Lower leg skin (tissue), 4 donors: ENCODE results near the gene ATF7IP. TPM values are rescaled to one million over a fixed set of nuclear protein-coding genes. Genes with fewer than 3 reads are reported as not detected.

Experiments used
- DNase-seq, 2 donors: peaks; one replicate each; pipeline ENCODE4 v3.0.0-alpha.2; 2019; ENCODE audit warnings: low spot score in 2 of 2
- H3K4me3 ChIP-seq: fragments of 200-600 bp; sonication (generic); 2 replicates; pipeline ENCODE4 v1.5.1; 2017; ENCODE audit warnings: mild to moderate bottlenecking, low read depth; ENCODE audit not compliant: poor library complexity, severe bottlenecking
- POLR2A ChIP-seq, 2 donors: fragments of 450-650 bp; IDR thresholded peaks; one replicate each; pipeline ENCODE4 v1.6.1; 2016 to 2017; ENCODE audit warnings: antibody characterized with exemption in 2 of 2, mild to moderate bottlenecking in 1 of 2, moderate library complexity in 1 of 2
- WGBS, 2 donors: methylation state at CpG; one replicate each; pipeline ENCODE4 v1.1.5; 2018; 5-methylcytosine and 5-hydroxymethylcytosine counted together
- intact Hi-C: fragments of 100-400 bp; cut with DNase I; formaldehyde crosslinking; loops from one replicate; pipeline ENCODE4 v1.15.0; 2023; ENCODE audit warnings: low total_unique reads
- total RNA-seq, 4 donors: library from RNA; depleted of rRNA; stranded (reverse); fragments of >200 nt; gene quantifications; one replicate each; pipeline ENCODE4 v1.1.0, GENCODE V29; 2016
- TF ChIP-seq, protein P1 (sequence below), 3 donors: fragments of 450-650 bp; IDR thresholded peaks; one replicate each; pipeline ENCODE4 v1.5.1; 2016; ENCODE audit warnings: antibody characterized with exemption in 3 of 3, mild to moderate bottlenecking in 3 of 3, moderate library complexity in 2 of 3

ATF7IP gene
- total RNA-seq, 4 donors from 2014 or later = 35.3 to 49.0 (median 42.4) TPM

DNA sequence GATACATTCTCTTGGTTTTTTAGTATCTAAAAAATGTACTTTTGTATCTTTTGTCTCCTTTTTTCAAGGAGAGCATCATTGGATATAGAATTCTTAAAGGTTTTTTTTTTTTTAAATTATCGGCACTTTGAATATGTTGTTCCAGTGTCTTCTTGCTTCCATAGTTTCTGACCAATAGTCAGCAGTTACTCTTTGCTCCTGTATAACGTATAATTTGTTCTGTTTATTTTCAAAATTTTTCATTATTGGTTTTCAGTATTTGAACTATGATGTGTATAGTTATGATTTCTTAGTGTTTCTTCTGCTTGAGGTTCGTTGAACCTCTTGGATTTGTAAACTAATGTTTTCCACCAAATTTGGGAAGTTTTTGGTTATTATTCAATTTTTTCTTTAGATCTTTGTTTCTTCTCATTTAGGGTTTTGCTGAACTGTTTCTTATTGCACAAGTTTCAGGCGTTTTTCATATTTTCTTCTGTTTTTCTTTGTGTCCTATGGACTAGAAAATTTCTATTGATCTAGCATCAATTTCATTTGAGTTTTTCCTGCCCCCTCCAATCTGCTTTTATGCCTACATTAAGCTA is 108.3 kb downstream of the ATF7IP start:
- 90 to 91% methylated on average over 4 of the region's 4 CpGs for WGBS, 2 donors
- H3K4me3 ChIP-seq = no peak overlapping the region
- DNase-seq = no peak
- intact Hi-C loops = no loop called here
- TF ChIP-seq, protein P1, sequence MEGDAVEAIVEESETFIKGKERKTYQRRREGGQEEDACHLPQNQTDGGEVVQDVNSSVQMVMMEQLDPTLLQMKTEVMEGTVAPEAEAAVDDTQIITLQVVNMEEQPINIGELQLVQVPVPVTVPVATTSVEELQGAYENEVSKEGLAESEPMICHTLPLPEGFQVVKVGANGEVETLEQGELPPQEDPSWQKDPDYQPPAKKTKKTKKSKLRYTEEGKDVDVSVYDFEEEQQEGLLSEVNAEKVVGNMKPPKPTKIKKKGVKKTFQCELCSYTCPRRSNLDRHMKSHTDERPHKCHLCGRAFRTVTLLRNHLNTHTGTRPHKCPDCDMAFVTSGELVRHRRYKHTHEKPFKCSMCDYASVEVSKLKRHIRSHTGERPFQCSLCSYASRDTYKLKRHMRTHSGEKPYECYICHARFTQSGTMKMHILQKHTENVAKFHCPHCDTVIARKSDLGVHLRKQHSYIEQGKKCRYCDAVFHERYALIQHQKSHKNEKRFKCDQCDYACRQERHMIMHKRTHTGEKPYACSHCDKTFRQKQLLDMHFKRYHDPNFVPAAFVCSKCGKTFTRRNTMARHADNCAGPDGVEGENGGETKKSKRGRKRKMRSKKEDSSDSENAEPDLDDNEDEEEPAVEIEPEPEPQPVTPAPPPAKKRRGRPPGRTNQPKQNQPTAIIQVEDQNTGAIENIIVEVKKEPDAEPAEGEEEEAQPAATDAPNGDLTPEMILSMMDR (IDR thresholded peaks at IDR 0.05) = no peak
- TF ChIP-seq POLR2A (IDR thresholded peaks at IDR 0.05) = no peak

DNA sequence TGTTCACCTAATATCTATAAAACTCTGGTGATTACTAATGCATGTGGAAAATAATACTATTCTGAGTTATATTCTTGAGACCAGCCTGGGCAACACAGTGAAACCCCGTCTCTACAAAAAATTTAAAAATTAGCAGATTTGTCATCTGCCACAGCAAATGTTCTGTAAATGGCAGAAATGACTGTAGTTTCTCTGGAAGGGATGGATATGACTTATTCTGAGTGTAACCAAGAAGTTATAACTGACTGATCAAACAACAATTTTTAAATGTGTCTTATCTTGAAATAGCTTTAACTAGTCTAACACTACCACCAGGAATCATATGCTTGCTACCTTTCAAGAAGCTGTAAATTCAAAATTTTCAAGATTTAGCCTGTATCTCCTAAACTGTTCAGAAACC is 113.5 kb downstream of the ATF7IP start:
- intact Hi-C loops = no loop called here
- H3K4me3 ChIP-seq = no peak overlapping the region
- DNase-seq = no peak
- TF ChIP-seq, protein P1 (IDR thresholded peaks at IDR 0.05) = no peak
- no peak for TF ChIP-seq POLR2A (IDR thresholded peaks at IDR 0.05)
- WGBS, 2 donors = 93 to 96% methylated on average over 1 of the region's 1 CpG

DNA sequence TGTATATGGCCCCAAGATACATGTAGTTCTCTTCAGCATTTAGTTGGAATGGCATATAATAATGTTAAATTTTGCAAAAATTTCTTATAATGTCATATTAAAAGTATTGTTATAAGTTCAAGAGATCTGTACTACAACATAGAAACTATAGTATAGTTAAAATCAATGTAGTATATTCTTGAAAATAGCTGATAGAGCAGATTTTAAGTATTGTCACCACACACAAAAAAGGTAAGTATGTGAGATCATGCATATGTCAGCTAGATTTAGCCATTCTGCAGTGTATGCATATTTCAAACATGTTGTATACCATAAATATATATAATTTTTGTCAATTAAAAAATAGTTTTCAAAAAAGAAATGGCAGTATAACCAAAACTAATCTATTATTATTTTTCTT is 115.7 kb downstream of the ATF7IP start:
- TF ChIP-seq, protein P1 (IDR thresholded peaks at IDR 0.05) = no peak
- no peak for TF ChIP-seq POLR2A (IDR thresholded peaks at IDR 0.05)

DNA sequence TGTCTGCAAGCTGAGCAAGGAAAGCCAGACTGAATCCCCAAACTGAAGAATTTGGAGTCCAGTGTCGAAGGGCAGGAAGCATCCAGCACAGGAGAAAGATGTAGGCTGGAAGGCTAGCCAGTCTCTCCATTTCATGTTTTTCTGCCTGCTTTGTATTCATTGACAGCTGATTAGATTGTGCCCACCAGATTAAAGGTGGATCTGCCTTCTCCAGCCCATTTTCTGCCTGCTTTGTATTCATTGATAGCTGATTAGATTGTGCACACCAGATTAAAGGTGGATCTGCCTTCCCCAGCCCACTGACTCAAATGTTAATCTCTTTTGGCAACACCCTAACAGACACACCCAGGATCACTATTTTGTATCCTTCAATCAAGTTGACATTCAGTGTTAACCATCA is 116.9 kb downstream of the ATF7IP start:
- H3K4me3 ChIP-seq = no peak overlapping the region
- DNase-seq = no peak
- TF ChIP-seq POLR2A (IDR thresholded peaks at IDR 0.05) = no peak
- TF ChIP-seq, protein P1 (IDR thresholded peaks at IDR 0.05) = no peak
- 90 to 100% methylated on average over 1 of the region's 1 CpG for WGBS, 2 donors
- intact Hi-C loops = no loop called here

More for the DNA sequence above, 115.7 kb downstream of the ATF7IP start:
- DNase-seq = no peak
- H3K4me3 ChIP-seq = no peak overlapping the region
- intact Hi-C loops = no loop called here

DNA sequence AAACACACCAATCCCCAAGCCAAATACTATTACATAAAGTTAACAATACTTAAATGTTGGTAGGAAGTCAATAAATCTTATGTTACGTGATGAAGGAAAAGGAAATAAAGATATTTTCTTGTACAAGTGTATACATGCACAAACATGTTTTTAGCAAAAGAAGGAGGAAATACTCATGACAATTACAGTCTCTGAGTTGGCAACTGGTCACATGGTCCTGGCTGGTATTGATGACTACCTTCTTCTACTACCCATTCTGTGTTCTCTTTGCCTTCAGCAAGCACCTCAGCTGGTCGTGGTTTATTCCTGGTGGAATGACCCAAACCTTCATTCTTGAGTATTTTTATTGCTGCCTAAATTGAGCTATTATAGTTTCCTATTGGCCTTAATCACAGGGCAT is 117.4 kb downstream of the ATF7IP start:
- no peak for DNase-seq
- WGBS, 2 donors = 81 to 87% methylated on average over 2 of the region's 2 CpGs
- TF ChIP-seq, protein P1 (IDR thresholded peaks at IDR 0.05) = no peak
- no peak for TF ChIP-seq POLR2A (IDR thresholded peaks at IDR 0.05)
- intact Hi-C loops = no loop called here
- H3K4me3 ChIP-seq = no peak overlapping the region

DNA sequence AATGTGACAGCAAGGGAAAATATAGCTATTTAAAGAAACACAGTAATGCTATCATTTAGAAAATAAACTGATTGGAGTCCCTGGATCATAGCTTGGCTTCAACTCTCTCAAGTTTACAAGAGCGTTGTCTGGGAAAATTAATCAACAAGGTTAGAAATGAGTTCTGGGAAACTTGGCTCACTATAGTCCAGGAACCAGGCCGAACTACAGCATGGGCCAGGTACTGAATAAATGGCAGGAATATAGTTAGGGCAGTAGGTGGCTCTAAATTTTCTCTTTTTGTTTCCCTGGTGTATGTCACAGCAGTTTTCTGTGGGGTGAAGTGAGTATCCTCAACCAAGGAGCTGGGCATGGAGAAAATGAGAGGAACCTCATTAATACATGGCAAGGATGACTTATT is 129.8 kb downstream of the ATF7IP start:
- WGBS, 2 donors = 92 to 100% methylated on average over 2 of the region's 2 CpGs
- no peak for TF ChIP-seq POLR2A (IDR thresholded peaks at IDR 0.05)
- TF ChIP-seq, protein P1 (IDR thresholded peaks at IDR 0.05) = no peak
- no peak overlapping the region for H3K4me3 ChIP-seq
- DNase-seq = no peak
- intact Hi-C loops = no loop called here
